Measurements from ENCODE around the gene KHK. TPM values are rescaled to one million over a fixed set of nuclear protein-coding genes. Genes with fewer than 3 reads are reported as not detected.
"Not testable (repeated sequence)": the region's sequence is repeated elsewhere in the genome, so short reads cannot be mapped to it uniquely, and the experiment has no call there.

KHK gene
- total RNA-seq, 1 experiment from 2014 or later = 4.1 TPM

- Histone ChIP-seq H3K4me3 (ENCODE audit: low read length) (no peak overlapping the region), H3K79me2 (ENCODE audit: low read length) (no peaks in the 10 kb centered on the region), H3K4me2 (ENCODE audit: low read depth, low read length, poor library complexity, severe bottlenecking) (no peak overlapping the region), H2AFZ (ENCODE audit: low read length) (no peak overlapping the region), H3K9me3 (ENCODE audit: low read length) (no peaks in the 10 kb centered on the region), H4K20me1 (ENCODE audit: insufficient read depth, low read depth, low read length) (no peaks in the 10 kb centered on the region), H3K9me2 (replicated peaks; ENCODE audit: insufficient read depth, low read length) (no peaks in the 10 kb centered on the region), H3K9ac (ENCODE audit: low read length) (no peak overlapping the region), H3K27ac (ENCODE audit: low read length) (no peak overlapping the region), H3K36me3 (ENCODE audit: insufficient read depth, low read length) (no peaks in the 10 kb centered on the region), H3K4me1 (ENCODE audit: low read length) (peaks cover 8% of the 10 kb centered on the region), H3K27me3 (ENCODE audit: low read length) (no peaks in the 10 kb centered on the region)
- DNase-seq = no peak
Measured at GRCh38 chr2:27100036-27100435, 13.5 kb downstream of the KHK start.

GRCh38 chr2:27102329-27102728, 15.8 kb downstream of the KHK start:
- Histone ChIP-seq H3K36me3 (ENCODE audit: insufficient read depth, low read length) (no peaks in the 10 kb centered on the region), H3K27me3 (ENCODE audit: low read length) (no peaks in the 10 kb centered on the region), H2AFZ (ENCODE audit: low read length) (no peak overlapping the region), H3K27ac (ENCODE audit: low read length) (no peak overlapping the region), H3K9me3 (ENCODE audit: low read length) (no peaks in the 10 kb centered on the region), H3K9me2 (replicated peaks; ENCODE audit: insufficient read depth, low read length) (no peaks in the 10 kb centered on the region), H3K79me2 (ENCODE audit: low read length) (no peaks in the 10 kb centered on the region), H3K9ac (ENCODE audit: low read length) (no peak overlapping the region), H3K4me2 (ENCODE audit: low read depth, low read length, poor library complexity, severe bottlenecking) (no peak overlapping the region), H3K4me3 (ENCODE audit: low read length) (no peak overlapping the region), H3K4me1 (ENCODE audit: low read length) (no peaks in the 10 kb centered on the region), H4K20me1 (ENCODE audit: insufficient read depth, low read depth, low read length) (no peaks in the 10 kb centered on the region)
- DNase-seq = no peak

- Histone ChIP-seq H3K79me2 (ENCODE audit: low read length) (no peaks in the 10 kb centered on the region), H2AFZ (ENCODE audit: low read length) (no peak overlapping the region), H3K4me3 (ENCODE audit: low read length) (no peak overlapping the region), H3K27me3 (ENCODE audit: low read length) (no peaks in the 10 kb centered on the region), H4K20me1 (ENCODE audit: insufficient read depth, low read depth, low read length) (no peaks in the 10 kb centered on the region), H3K27ac (ENCODE audit: low read length) (no peak overlapping the region), H3K9me3 (ENCODE audit: low read length) (no peaks in the 10 kb centered on the region), H3K4me1 (ENCODE audit: low read length) (no peaks in the 10 kb centered on the region), H3K4me2 (ENCODE audit: low read depth, low read length, poor library complexity, severe bottlenecking) (no peak overlapping the region), H3K36me3 (ENCODE audit: insufficient read depth, low read length) (no peaks in the 10 kb centered on the region), H3K9ac (ENCODE audit: low read length) (no peak overlapping the region), H3K9me2 (replicated peaks; ENCODE audit: insufficient read depth, low read length) (no peaks in the 10 kb centered on the region)
- DNase-seq = no peak
Measured at GRCh38 chr2:27105981-27106380, 19.4 kb downstream of the KHK start.

GRCh38 chr2:27108221-27108620, 21.6 kb downstream of the KHK start:
- Histone ChIP-seq H3K9me3 (ENCODE audit: low read length) (no peaks in the 10 kb centered on the region), H3K9ac (ENCODE audit: low read length) (no peak overlapping the region), H2AFZ (ENCODE audit: low read length) (no peak overlapping the region), H3K27me3 (ENCODE audit: low read length) (no peaks in the 10 kb centered on the region), H3K4me3 (ENCODE audit: low read length) (no peak overlapping the region), H4K20me1 (ENCODE audit: insufficient read depth, low read depth, low read length) (no peaks in the 10 kb centered on the region), H3K9me2 (replicated peaks; ENCODE audit: insufficient read depth, low read length) (no peaks in the 10 kb centered on the region), H3K36me3 (ENCODE audit: insufficient read depth, low read length) (no peaks in the 10 kb centered on the region), H3K4me2 (ENCODE audit: low read depth, low read length, poor library complexity, severe bottlenecking) (no peak overlapping the region), H3K79me2 (ENCODE audit: low read length) (no peaks in the 10 kb centered on the region), H3K4me1 (ENCODE audit: low read length) (no peaks in the 10 kb centered on the region), H3K27ac (ENCODE audit: low read length) (no peak overlapping the region)
- DNase-seq = no peak

GRCh38 chr2:27109083-27109482, 22.5 kb downstream of the KHK start:
- no peak for DNase-seq
- H3K4me3 ChIP-seq (ENCODE audit: low read length) = no peak overlapping the region
- H3K27me3 ChIP-seq (ENCODE audit: low read length) = no peaks in the 10 kb centered on the region
- H3K27ac ChIP-seq (ENCODE audit: low read length) = no peak overlapping the region
- H3K9me2 ChIP-seq (replicated peaks; ENCODE audit: insufficient read depth, low read length) = no peaks in the 10 kb centered on the region
- H3K9ac ChIP-seq (ENCODE audit: low read length) = no peak overlapping the region
- H4K20me1 ChIP-seq (ENCODE audit: insufficient read depth, low read depth, low read length) = no peaks in the 10 kb centered on the region
- no peaks in the 10 kb centered on the region for H3K79me2 ChIP-seq (ENCODE audit: low read length)
- H3K36me3 ChIP-seq (ENCODE audit: insufficient read depth, low read length) = no peaks in the 10 kb centered on the region
- H3K4me2 ChIP-seq (ENCODE audit: low read depth, low read length, poor library complexity, severe bottlenecking) = no peak overlapping the region
- no peaks in the 10 kb centered on the region for H3K9me3 ChIP-seq (ENCODE audit: low read length)
- no peaks in the 10 kb centered on the region for H3K4me1 ChIP-seq (ENCODE audit: low read length)
- no peak overlapping the region for H2AFZ ChIP-seq (ENCODE audit: low read length)

- H3K9me2 ChIP-seq (replicated peaks; ENCODE audit: insufficient read depth, low read length); DNase-seq; H3K79me2 ChIP-seq (ENCODE audit: low read length); H3K4me2 ChIP-seq (ENCODE audit: low read depth, low read length, poor library complexity, severe bottlenecking); H4K20me1 ChIP-seq (ENCODE audit: insufficient read depth, low read depth, low read length); H3K9me3 ChIP-seq (ENCODE audit: low read length); H2AFZ ChIP-seq (ENCODE audit: low read length); H3K27me3 ChIP-seq (ENCODE audit: low read length); H3K9ac ChIP-seq (ENCODE audit: low read length); H3K4me1 ChIP-seq (ENCODE audit: low read length); H3K4me3 ChIP-seq (ENCODE audit: low read length); H3K36me3 ChIP-seq (ENCODE audit: insufficient read depth, low read length); H3K27ac ChIP-seq (ENCODE audit: low read length): not testable (repeated sequence)
Measured at GRCh38 chr2:27110603-27111352, 24.2 kb downstream of the KHK start.

- not testable (repeated sequence) for H3K9me3 ChIP-seq (ENCODE audit: low read length); H3K4me1 ChIP-seq (ENCODE audit: low read length); H3K36me3 ChIP-seq (ENCODE audit: insufficient read depth, low read length); DNase-seq; H3K27me3 ChIP-seq (ENCODE audit: low read length); H3K4me2 ChIP-seq (ENCODE audit: low read depth, low read length, poor library complexity, severe bottlenecking); H3K79me2 ChIP-seq (ENCODE audit: low read length); H4K20me1 ChIP-seq (ENCODE audit: insufficient read depth, low read depth, low read length); H3K9ac ChIP-seq (ENCODE audit: low read length); H2AFZ ChIP-seq (ENCODE audit: low read length); H3K27ac ChIP-seq (ENCODE audit: low read length); H3K4me3 ChIP-seq (ENCODE audit: low read length); H3K9me2 ChIP-seq (replicated peaks; ENCODE audit: insufficient read depth, low read length)
Measured at GRCh38 chr2:27111392-27112078, 25.0 kb downstream of the KHK start.

- no peaks in the 10 kb centered on the region for H3K27me3 ChIP-seq (ENCODE audit: low read length)
- no peaks in the 10 kb centered on the region for H3K9me2 ChIP-seq (replicated peaks; ENCODE audit: insufficient read depth, low read length)
- no peak overlapping the region for H3K4me3 ChIP-seq (ENCODE audit: low read length)
- H3K9ac ChIP-seq (ENCODE audit: low read length) = no peak overlapping the region
- H3K79me2 ChIP-seq (ENCODE audit: low read length) = no peaks in the 10 kb centered on the region
- H3K4me2 ChIP-seq (ENCODE audit: low read depth, low read length, poor library complexity, severe bottlenecking) = no peak overlapping the region
- no peak overlapping the region for H2AFZ ChIP-seq (ENCODE audit: low read length)
- no peaks in the 10 kb centered on the region for H3K4me1 ChIP-seq (ENCODE audit: low read length)
- no peaks in the 10 kb centered on the region for H4K20me1 ChIP-seq (ENCODE audit: insufficient read depth, low read depth, low read length)
- H3K9me3 ChIP-seq (ENCODE audit: low read length) = no peaks in the 10 kb centered on the region
- no peak for DNase-seq
- no peaks in the 10 kb centered on the region for H3K36me3 ChIP-seq (ENCODE audit: insufficient read depth, low read length)
- H3K27ac ChIP-seq (ENCODE audit: low read length) = no peak overlapping the region
Measured at GRCh38 chr2:27115519-27115918, 28.9 kb downstream of the KHK start.

Data from Karpas-422 (cell line).